ENCODE measurements around the gene SAMD7. TPM values are rescaled to one million over a fixed set of nuclear protein-coding genes. Genes with fewer than 3 reads are reported as not detected.

SAMD7 gene
- total and polyA plus RNA-seq, 2 of the 13 experiments (the other 11 are each of a cell fraction or from before 2014, with no cell fraction given) = not detected

- TF ChIP-seq ZNF318 (CRISPR knock-in tag; IDR thresholded peaks at IDR 0.05) = no peak
- TF ChIP-seq ZNF773 (CRISPR knock-in tag; IDR thresholded peaks at IDR 0.05; ENCODE audit: borderline replicate concordance) = no peak
- peak; percentile 97 for TF ChIP-seq HNRNPK (IDR thresholded peaks at IDR 0.05; ENCODE audit: low read depth, low read length, poor library complexity, severe bottlenecking)
- no peak for TF ChIP-seq CHD4 (IDR thresholded peaks at IDR 0.05; ENCODE audit: borderline replicate concordance, low read length)
- no peak for TF ChIP-seq ATRX (CRISPR knock-in tag; IDR thresholded peaks at IDR 0.05; ENCODE audit: borderline replicate concordance)
- peak; percentile 83; the same call in 1 of the 2 replicates for TF ChIP-seq ZNF816 (CRISPR knock-in tag; IDR thresholded peaks at IDR 0.05; ENCODE audit: borderline replicate concordance)
- no peak for TF ChIP-seq RNF219 (CRISPR knock-in tag; IDR thresholded peaks at IDR 0.05)
- peak; percentile 85; the same call in 1 of the 2 replicates for TF ChIP-seq UBTF (CRISPR knock-in tag; IDR thresholded peaks at IDR 0.05)
- TF ChIP-seq IRX3 (CRISPR knock-in tag; IDR thresholded peaks at IDR 0.05; ENCODE audit: borderline replicate concordance, low read depth) = no peak
- no peak for TF ChIP-seq GTF3A (CRISPR knock-in tag; conservative IDR thresholded peaks at IDR 0.05)
- TF ChIP-seq NFKB2 (CRISPR knock-in tag; IDR thresholded peaks at IDR 0.05; ENCODE audit: borderline replicate concordance) = peak; percentile 79
- 0 out of 2 replicates have a peak, but pooled peaks have one; percentile 46 for TF ChIP-seq MXD4 (CRISPR knock-in tag; IDR thresholded peaks at IDR 0.05)
- no peak for TF ChIP-seq NR0B2 (CRISPR knock-in tag; IDR thresholded peaks at IDR 0.05)
Measured at GRCh38 chr3:169966951-169967915, 55.9 kb downstream of the SAMD7 start (continued).
